Neuronal stem cell (in vitro differentiated cells): ENCODE data around the gene SNAPC2.
"Not testable (repeated sequence)": the region's sequence is repeated elsewhere in the genome, so short reads cannot be mapped to it uniquely, and the experiment has no call there.

ENCODE experiments used
- DNase-seq: peaks from one replicate; pipeline ENCODE4 v3.0.0-alpha.2; 2013; ENCODE audit warnings: low spot score
- H2AFZ ChIP-seq: one replicate; pipeline ENCODE4 v1.6.1; 2013; ENCODE audit warnings: mild to moderate bottlenecking, low read length, inconsistent platforms
- H2AK5ac ChIP-seq: 2 replicates; pipeline ENCODE4 v1.6.1; 2013; ENCODE audit warnings: low read depth, mild to moderate bottlenecking, inconsistent platforms, low read length, moderate library complexity, mixed read lengths
- H2BK120ac ChIP-seq: 2 replicates; pipeline ENCODE4 v1.6.1; 2013; ENCODE audit warnings: low read depth, mild to moderate bottlenecking, inconsistent platforms, low read length, moderate library complexity, mixed read lengths
- H2BK12ac ChIP-seq: one replicate; pipeline ENCODE4 v1.6.1; 2013; ENCODE audit warnings: low read length, inconsistent platforms
- H2BK15ac ChIP-seq: 2 replicates; pipeline ENCODE4 v1.6.1; 2013; ENCODE audit warnings: mild to moderate bottlenecking, low read length, inconsistent platforms, mixed read lengths
- H2BK5ac ChIP-seq: one replicate; pipeline ENCODE4 v1.6.1; 2013; ENCODE audit warnings: inconsistent platforms, mild to moderate bottlenecking, low read length, moderate library complexity
- H3K14ac ChIP-seq: one replicate; pipeline ENCODE4 v1.6.1; 2013; ENCODE audit warnings: low read length, inconsistent platforms
- H3K18ac ChIP-seq: 2 replicates; pipeline ENCODE4 v1.6.1; 2013; ENCODE audit warnings: low read length, inconsistent platforms
- H3K23ac ChIP-seq: 2 replicates; pipeline ENCODE4 v1.6.1; 2013; ENCODE audit warnings: low read depth, mild to moderate bottlenecking, mixed read lengths, low read length, inconsistent platforms; ENCODE audit not compliant: poor library complexity
- H3K27ac ChIP-seq: replicated peaks from 3 replicates; pipeline ENCODE4 v1.5.1; 2013; ENCODE audit warnings: low read length, inconsistent platforms
- H3K27me3 ChIP-seq, 3 experiments: 2 replicates each; pipeline ENCODE4 v1.6.1; 2013; ENCODE audit warnings: low read length in 3 of 3, mild to moderate bottlenecking in 2 of 3, inconsistent platforms in 1 of 3, low read depth in 1 of 3, mixed read lengths in 1 of 3, moderate library complexity in 1 of 3; ENCODE audit not compliant: control insufficient read depth in 3 of 3, insufficient read depth in 3 of 3
- H3K36me3 ChIP-seq, 2 donors: replicated peaks in 1 of 2; 2 replicates each; pipeline ENCODE4 v1.6.1; 2013; ENCODE audit warnings: low read length in 2 of 2; ENCODE audit not compliant: control insufficient read depth in 2 of 2, insufficient read depth in 2 of 2
- H3K4ac ChIP-seq: 2 replicates; pipeline ENCODE4 v1.6.1; 2013; ENCODE audit warnings: inconsistent platforms, mild to moderate bottlenecking, low read length, moderate library complexity
- H3K4me1 ChIP-seq, 2 donors: 1 replicate in 1 of 2; 2 replicates in 1 of 2; pipeline ENCODE4 v1.6.1; 2013; ENCODE audit warnings: low read length in 2 of 2, low read depth in 1 of 2; ENCODE audit not compliant: control insufficient read depth in 2 of 2, insufficient read depth in 1 of 2
- H3K4me2 ChIP-seq: one replicate; pipeline ENCODE4 v1.6.1; 2013; ENCODE audit warnings: mild to moderate bottlenecking, low read length, inconsistent platforms; ENCODE audit not compliant: insufficient read depth, poor library complexity, severe bottlenecking
- H3K4me3 ChIP-seq, 2 donors: 2 replicates each; pipeline ENCODE4 v1.5.1; 2013; ENCODE audit warnings: low read length in 2 of 2, mild to moderate bottlenecking in 2 of 2, inconsistent platforms in 1 of 2, moderate library complexity in 1 of 2
- H3K79me1 ChIP-seq: one replicate; pipeline ENCODE4 v1.6.1; 2013; ENCODE audit warnings: low read depth, mild to moderate bottlenecking, inconsistent platforms, low read length, moderate library complexity
- H3K9ac ChIP-seq: one replicate; pipeline ENCODE4 v1.6.1; 2013; ENCODE audit warnings: mild to moderate bottlenecking, low read depth, low read length, inconsistent platforms; ENCODE audit not compliant: poor library complexity
- H3K9me3 ChIP-seq, 2 donors: replicated peaks in 1 of 2; 2 replicates each; pipeline versions ENCODE3 to v1.6.1; 2013; ENCODE audit warnings: low read length in 2 of 2, mild to moderate bottlenecking in 2 of 2, inconsistent platforms in 1 of 2, low read depth in 1 of 2, mixed read lengths in 1 of 2, moderate library complexity in 1 of 2; ENCODE audit not compliant: control insufficient read depth in 2 of 2, insufficient read depth in 1 of 2
- H4K8ac ChIP-seq: one replicate; pipeline ENCODE4 v1.6.1; 2013; ENCODE audit warnings: low read depth, mild to moderate bottlenecking, inconsistent platforms, low read length, moderate library complexity
- H4K91ac ChIP-seq: one replicate; pipeline ENCODE4 v1.6.1; 2013; ENCODE audit warnings: low read length, low read depth, mild to moderate bottlenecking, inconsistent platforms; ENCODE audit not compliant: poor library complexity
- WGBS, 2 donors: extraction: QIAGEN DNeasy Blood & Tissue Kit; methylation state at CpG; one replicate each; pipeline ENCODE4 v1.1.7; 2013; ENCODE audit warnings: missing lambda C conversion rate in 2 of 2, mixed read lengths in 1 of 2; ENCODE audit not compliant: insufficient read length in 2 of 2, insufficient replicate concordance in 1 of 2; ENCODE audit errors: extremely low coverage in 2 of 2; 5-methylcytosine and 5-hydroxymethylcytosine counted together

SNAPC2 gene

DNA sequence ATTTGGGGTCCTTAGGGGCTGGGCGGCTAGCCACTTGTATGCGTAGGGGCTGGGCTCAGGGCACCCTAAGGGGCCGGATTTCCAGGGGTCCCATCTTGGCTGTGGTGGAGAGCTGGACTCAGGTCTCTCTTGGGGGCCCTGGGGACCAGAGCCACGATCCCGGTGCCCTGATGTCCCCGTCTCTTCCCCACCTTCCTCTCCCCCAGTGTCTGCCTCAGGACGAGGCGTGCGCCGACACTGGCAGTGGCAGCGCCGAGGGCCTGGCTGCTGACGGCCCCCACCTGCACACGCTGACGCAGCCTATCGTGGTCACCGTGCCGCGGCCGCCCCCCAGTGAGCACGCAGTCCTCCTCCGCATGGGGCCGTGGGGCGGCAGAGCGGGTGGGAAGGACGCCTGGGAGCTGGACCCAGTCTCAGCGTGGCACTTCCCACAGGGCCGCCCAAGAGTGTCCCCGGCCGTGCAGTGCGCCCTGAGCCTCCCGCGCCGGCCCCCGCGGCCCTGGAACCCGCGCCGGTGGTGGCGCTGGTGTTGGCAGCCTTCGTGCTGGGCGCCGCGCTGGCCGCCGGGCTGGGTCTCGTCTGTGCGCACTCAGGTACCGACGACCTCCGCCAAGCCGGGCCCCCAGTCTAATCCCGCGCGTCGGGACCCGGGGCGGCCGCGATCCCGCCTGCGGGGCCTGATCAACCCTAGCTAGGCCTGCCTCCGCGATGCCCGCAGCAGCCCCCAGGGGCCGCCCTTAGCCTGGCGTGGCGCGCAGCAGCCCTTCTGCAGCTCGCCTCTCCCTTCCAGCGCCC is 2.7 kb upstream of the SNAPC2 start:
- Histone ChIP-seq H3K9ac (peak overlapping the region; percentile 95), H3K9me3 (no peaks in the 10 kb centered on the region), H3K18ac (peak overlapping the region; percentile 95), H3K23ac (peak overlapping the region; percentile 85), H2BK5ac (peak overlapping the region; percentile 48), H3K27ac (no peak overlapping the region), H2BK12ac (peak overlapping the region; percentile 84), H4K91ac (peak overlapping the region; percentile 95), H2BK120ac (peak overlapping the region; percentile 47), H3K4ac (peak overlapping the region; percentile 89), H3K79me1 (peaks cover 6% of the 10 kb centered on the region), H2AK5ac (peak overlapping the region; percentile 53), H3K27me3 (peaks cover 22 to 42% (median 22%) of the 10 kb centered on the region in 3 experiments), H4K8ac (peak overlapping the region; percentile 96), H3K4me1 (peaks cover 18 to 25% of the 10 kb centered on the region in 2 donors), H3K14ac (peak overlapping the region; percentile 71), H2AFZ (peak overlapping the region; percentile 91), H2BK15ac (peak overlapping the region; percentile 78), H3K4me2 (peak overlapping the region; percentile 98), H3K4me3 (peak overlapping the region; percentile 46 to 74), H3K36me3 (peaks cover 11 to 15% of the 10 kb centered on the region in 2 donors)
- WGBS, 2 donors: no CpG with 5 or more reads among the region's 71 CpGs
- DNase-seq: no peak

DNA sequence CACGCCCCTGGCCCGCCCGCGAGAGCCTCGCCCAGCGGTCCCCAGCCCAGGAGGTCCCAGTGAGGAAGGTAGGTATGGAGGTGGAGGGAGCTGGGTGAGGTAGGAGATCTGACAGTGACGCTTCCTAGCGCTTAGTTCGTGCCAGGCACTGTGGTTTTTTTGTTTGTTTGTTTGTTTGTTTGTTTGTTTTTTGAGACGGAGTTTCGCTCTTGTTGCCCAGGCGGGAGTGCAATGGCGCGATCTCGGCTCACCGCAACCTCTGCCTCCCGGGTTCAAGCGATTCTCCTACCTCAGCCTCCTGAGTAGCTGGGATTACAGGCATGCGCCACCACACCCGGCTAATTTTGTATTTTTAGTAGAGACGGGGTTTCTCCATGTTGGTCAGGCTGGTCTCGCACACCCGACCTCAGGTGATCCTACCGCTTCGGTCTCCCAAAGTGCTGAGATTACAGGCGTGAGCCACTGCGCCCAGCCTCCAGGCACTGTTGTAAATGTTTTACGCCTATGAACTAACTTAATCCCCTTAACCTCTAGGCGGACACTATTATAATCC is 2.0 kb upstream of the SNAPC2 start:
- not testable (repeated sequence) for H3K14ac ChIP-seq, H2BK12ac ChIP-seq, DNase-seq, H2BK120ac ChIP-seq, H3K23ac ChIP-seq, H3K27ac ChIP-seq, H3K9me3 ChIP-seq, H3K79me1 ChIP-seq, H4K91ac ChIP-seq, H4K8ac ChIP-seq, H2AK5ac ChIP-seq
- H2BK15ac ChIP-seq: peak overlapping the region; percentile 33
- peak overlapping the region; percentile 76 for H3K4ac ChIP-seq
- H2BK5ac ChIP-seq: peak overlapping the region; percentile 48
- peaks cover 18 to 25% of the 10 kb centered on the region in 2 donors for H3K4me1 ChIP-seq
- WGBS, 2 donors: no CpG with 5 or more reads among the region's 29 CpGs
- H3K4me3 ChIP-seq: peak overlapping the region; percentile 46 to 74
- peaks cover 14 to 17% of the 10 kb centered on the region in 2 donors for H3K36me3 ChIP-seq
- H2AFZ ChIP-seq: peak overlapping the region; percentile 91
- peak overlapping the region; percentile 95 for H3K9ac ChIP-seq
- H3K4me2 ChIP-seq: peak overlapping the region; percentile 98
- H3K18ac ChIP-seq: peak overlapping the region; percentile 95
- H3K27me3 ChIP-seq: peaks cover 22 to 42% (median 22%) of the 10 kb centered on the region in 3 experiments

DNA sequence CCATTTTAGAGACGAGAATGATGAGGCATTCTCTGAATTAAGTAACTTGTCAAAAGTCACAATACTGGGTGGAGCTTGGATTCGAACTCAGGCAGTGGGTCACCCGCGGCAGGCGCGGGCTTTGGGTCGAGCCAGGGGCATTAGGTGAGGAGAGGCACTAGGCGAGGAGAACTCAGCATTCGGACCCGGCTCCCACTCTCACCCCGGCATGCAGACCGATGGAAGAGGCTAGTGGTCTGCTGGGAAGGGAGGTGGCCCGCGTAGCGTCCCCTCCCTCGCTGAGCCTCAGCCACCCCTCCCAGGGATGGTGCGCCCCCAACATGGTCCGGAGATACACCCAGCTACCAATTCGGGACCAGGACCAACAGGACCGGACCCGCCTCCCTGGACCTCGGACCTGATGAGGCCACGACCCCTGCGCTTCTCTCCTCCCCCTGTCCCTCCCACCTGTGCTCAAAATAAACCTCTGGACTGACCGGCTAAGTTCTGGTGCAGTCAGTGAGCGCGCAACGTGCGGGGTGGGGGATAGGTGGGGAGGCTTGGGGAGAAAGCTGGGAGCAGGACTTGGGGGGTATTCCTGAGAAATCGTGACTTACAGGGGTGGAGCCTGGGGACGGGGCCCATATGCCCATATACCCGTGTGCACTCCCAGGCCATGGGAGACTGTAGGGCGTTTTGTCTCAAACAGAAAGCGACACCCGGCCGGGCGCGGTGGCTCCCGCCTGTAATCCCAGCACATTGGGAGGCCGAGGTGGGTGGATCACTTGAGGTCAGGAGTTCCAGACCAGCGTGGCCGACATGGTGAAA is 1.3 kb upstream of the SNAPC2 start:
- H3K4me1 ChIP-seq: peaks cover 19 to 25% of the 10 kb centered on the region in 2 donors
- H3K4ac ChIP-seq: no peak overlapping the region
- no peak overlapping the region for H2BK15ac ChIP-seq
- no peak overlapping the region for H3K14ac ChIP-seq
- H3K27me3 ChIP-seq: peaks cover 22 to 42% (median 22%) of the 10 kb centered on the region in 3 experiments
- H2BK120ac ChIP-seq: no peak overlapping the region
- peaks cover 13% of the 10 kb centered on the region for H3K79me1 ChIP-seq
- no peak overlapping the region for H2AFZ ChIP-seq
- H3K9me3 ChIP-seq: no peaks in the 10 kb centered on the region
- H2BK5ac ChIP-seq: no peak overlapping the region
- no peak overlapping the region for H2BK12ac ChIP-seq
- H3K4me2 ChIP-seq: no peak overlapping the region
- H3K36me3 ChIP-seq: peaks cover 20 to 23% of the 10 kb centered on the region in 2 donors
- peak overlapping the region in 1 of 2 donors; percentile 43 for H3K4me3 ChIP-seq
- H3K23ac ChIP-seq: peak overlapping the region; percentile 55
- WGBS, 2 donors: no CpG with 5 or more reads among the region's 42 CpGs
- H3K9ac ChIP-seq: peak overlapping the region; percentile 30
- no peak overlapping the region for H3K27ac ChIP-seq
- peak overlapping the region; percentile 97 for H2AK5ac ChIP-seq
- H4K8ac ChIP-seq: no peak overlapping the region
- no peak overlapping the region for H4K91ac ChIP-seq
- no peak overlapping the region for H3K18ac ChIP-seq
- no peak for DNase-seq
